H9 (cell line): ENCODE data around the gene HMGN4. TPM values are rescaled to one million over a fixed set of nuclear protein-coding genes. Genes with fewer than 3 reads are reported as not detected.

Experiments used
- DNase-seq: peaks from one replicate; pipeline ENCODE4 v3.0.0-alpha.2; 2017
- H2AFZ ChIP-seq: one replicate; pipeline ENCODE4 v1.6.1; 2013; ENCODE audit warnings: mild to moderate bottlenecking, low read length, control low read depth, moderate library complexity
- H2AK5ac ChIP-seq: 2 replicates; pipeline ENCODE4 v1.6.1; 2013; ENCODE audit warnings: low read length, control low read depth, mixed read lengths; ENCODE audit not compliant: insufficient read length
- H2BK120ac ChIP-seq: one replicate; pipeline ENCODE4 v1.6.1; 2013; ENCODE audit warnings: low read depth, mild to moderate bottlenecking, low read length, control low read depth, inconsistent platforms; ENCODE audit not compliant: poor library complexity, severe bottlenecking
- H2BK12ac ChIP-seq: 2 replicates; pipeline ENCODE4 v1.6.1; 2013; ENCODE audit warnings: low read length, control low read depth, mixed read lengths, low read depth; ENCODE audit not compliant: insufficient read length
- H2BK15ac ChIP-seq: 2 replicates; pipeline ENCODE4 v1.6.1; 2013; ENCODE audit warnings: low read depth, low read length, control low read depth
- H2BK20ac ChIP-seq: one replicate; pipeline ENCODE4 v1.6.1; 2013; ENCODE audit warnings: low read depth, mild to moderate bottlenecking, low read length, control low read depth, inconsistent platforms; ENCODE audit not compliant: poor library complexity, severe bottlenecking
- H2BK5ac ChIP-seq: 2 replicates; pipeline ENCODE4 v1.6.1; 2013; ENCODE audit warnings: low read length, control low read depth, mixed read lengths; ENCODE audit not compliant: insufficient read length
- H3K14ac ChIP-seq: 2 replicates; pipeline ENCODE4 v1.6.1; 2013; ENCODE audit warnings: low read length, control low read depth; ENCODE audit not compliant: insufficient read depth
- H3K18ac ChIP-seq: 2 replicates; pipeline ENCODE4 v1.6.1; 2013; ENCODE audit warnings: low read depth, mild to moderate bottlenecking, mixed read lengths, low read length, control low read depth; ENCODE audit not compliant: insufficient read length
- H3K23ac ChIP-seq: 2 replicates; pipeline ENCODE4 v1.6.1; 2013; ENCODE audit warnings: low read length, control low read depth, mixed read lengths, low read depth; ENCODE audit not compliant: insufficient read length
- H3K23me2 ChIP-seq: 2 replicates; pipeline ENCODE4 v1.6.1; 2013; ENCODE audit warnings: low read depth, mild to moderate bottlenecking, mixed read lengths, low read length, control low read depth; ENCODE audit not compliant: insufficient read length, poor library complexity, severe bottlenecking
- H3K27ac ChIP-seq: 2 replicates; pipeline ENCODE4 v1.5.1; 2013; ENCODE audit warnings: low read length, control low read depth, mixed read lengths, low read depth; ENCODE audit not compliant: insufficient read length
- H3K27me3 ChIP-seq: 2 replicates; pipeline ENCODE4 v1.6.1; 2013; ENCODE audit warnings: low read length, control low read depth, inconsistent platforms; ENCODE audit not compliant: insufficient read depth
- H3K4ac ChIP-seq: 2 replicates; pipeline ENCODE4 v1.6.1; 2013; ENCODE audit warnings: low read depth, mild to moderate bottlenecking, control low read depth, inconsistent platforms, low read length, moderate library complexity
- H3K4me1 ChIP-seq: 2 replicates; pipeline ENCODE4 v1.6.1; 2013; ENCODE audit warnings: low read length, control low read depth, inconsistent platforms; ENCODE audit not compliant: insufficient read depth
- H3K4me2 ChIP-seq: 2 replicates; pipeline ENCODE4 v1.6.1; 2013; ENCODE audit warnings: low read length, control low read depth, mixed read lengths; ENCODE audit not compliant: insufficient read length, insufficient read depth
- H3K56ac ChIP-seq: 2 replicates; pipeline ENCODE4 v1.6.1; 2013; ENCODE audit warnings: low read depth, mild to moderate bottlenecking, mixed read lengths, low read length, control low read depth; ENCODE audit not compliant: insufficient read length
- H3K79me1 ChIP-seq: 2 replicates; pipeline ENCODE4 v1.6.1; 2013; ENCODE audit warnings: low read depth, mild to moderate bottlenecking, moderate library complexity, low read length, control low read depth, inconsistent platforms; ENCODE audit not compliant: insufficient read depth, poor library complexity, severe bottlenecking
- H3K79me2 ChIP-seq: 2 replicates; pipeline ENCODE4 v1.6.1; 2013; ENCODE audit warnings: low read length, control low read depth, inconsistent platforms; ENCODE audit not compliant: insufficient read depth
- H3K9ac ChIP-seq: 2 replicates; pipeline ENCODE4 v1.6.1; 2013; ENCODE audit warnings: low read length, control low read depth, mixed read lengths; ENCODE audit not compliant: insufficient read length; ENCODE audit errors: extremely low read depth
- H3K9me3 ChIP-seq: one replicate; pipeline ENCODE4 v1.6.1; 2013; ENCODE audit warnings: low read depth, low read length, inconsistent platforms; ENCODE audit not compliant: control insufficient read depth
- H3T11ph ChIP-seq: one replicate; pipeline ENCODE4 v1.6.1; 2013; ENCODE audit warnings: mild to moderate bottlenecking, low read length, control low read depth, inconsistent platforms
- H4K20me1 ChIP-seq: one replicate; pipeline ENCODE4 v1.6.1; 2013; ENCODE audit not compliant: control insufficient read depth, insufficient read length, insufficient read depth
- H4K5ac ChIP-seq: 2 replicates; pipeline ENCODE4 v1.6.1; 2013; ENCODE audit warnings: low read depth, mild to moderate bottlenecking, mixed read lengths, low read length, control low read depth; ENCODE audit not compliant: insufficient read length
- H4K8ac ChIP-seq: replicated peaks from 2 replicates; pipeline ENCODE4 v1.6.1; 2013; ENCODE audit warnings: low read length, control low read depth, mixed read lengths, low read depth; ENCODE audit not compliant: insufficient read length
- H4K91ac ChIP-seq: 2 replicates; pipeline ENCODE4 v1.6.1; 2013; ENCODE audit warnings: low read depth, mild to moderate bottlenecking, moderate library complexity, mixed read lengths, low read length, control low read depth; ENCODE audit not compliant: insufficient read length
- H3K27ac Mint-ChIP-seq, 3 experiments: 2 replicates in 2 of 3; 3 replicates in 1 of 3; pipeline ENCODE4 v1.8.0; 2020 to 2021; ENCODE audit warnings: mixed read lengths in 3 of 3, mild to moderate bottlenecking in 1 of 3, moderate library complexity in 1 of 3
- H3K27me3 Mint-ChIP-seq: 2 replicates; pipeline ENCODE4 v1.8.0; 2021; ENCODE audit warnings: low read depth, mild to moderate bottlenecking, moderate library complexity, mixed read lengths
- H3K36me3 Mint-ChIP-seq, 3 experiments: 2 replicates in 2 of 3; 3 replicates in 1 of 3; pipeline ENCODE4 v1.8.0; 2020 to 2021; ENCODE audit warnings: low read depth in 3 of 3, mixed read lengths in 3 of 3; ENCODE audit not compliant: insufficient read depth in 1 of 3
- H3K4me1 Mint-ChIP-seq, 2 experiments: 2 replicates each; pipeline ENCODE4 v1.8.0; 2020; ENCODE audit warnings: mixed read lengths in 2 of 2
- H3K4me3 Mint-ChIP-seq, 2 experiments: 2 replicates in 1 of 2; 3 replicates in 1 of 2; pipeline ENCODE4 v1.8.0; 2020 to 2021; ENCODE audit warnings: mild to moderate bottlenecking in 2 of 2, mixed read lengths in 2 of 2, moderate library complexity in 1 of 2
- H3K9me3 Mint-ChIP-seq, 2 experiments: 2 replicates in 1 of 2; 3 replicates in 1 of 2; pipeline ENCODE4 v1.8.0; 2020; ENCODE audit warnings: mild to moderate bottlenecking in 2 of 2, mixed read lengths in 2 of 2, moderate library complexity in 1 of 2
- WGBS: extraction: QIAGEN DNeasy Blood & Tissue Kit; methylation state at CpG from one replicate; pipeline ENCODE4 v1.1.7; 2013; ENCODE audit warnings: missing lambda C conversion rate, low lambda C conversion rate, mixed read lengths; ENCODE audit not compliant: insufficient read length; ENCODE audit errors: extremely low coverage; 5-methylcytosine and 5-hydroxymethylcytosine counted together
- total RNA-seq: library from RNA; stranded (reverse); gene quantifications from 2 replicates; pipeline ENCODE4 v1.2.1, GENCODE V29; 2021
- TF ChIP-seq, protein P1 (sequence below): fragments of 200-600 bp; sonication (generic); conservative IDR thresholded peaks from 3 replicates; pipeline ENCODE4 v1.8.0; 2021; ENCODE audit warnings: antibody characterized with exemption, mild to moderate bottlenecking

Gene HMGN4
- total RNA-seq, 1 experiment from 2014 or later: 50.4 TPM

DNA sequence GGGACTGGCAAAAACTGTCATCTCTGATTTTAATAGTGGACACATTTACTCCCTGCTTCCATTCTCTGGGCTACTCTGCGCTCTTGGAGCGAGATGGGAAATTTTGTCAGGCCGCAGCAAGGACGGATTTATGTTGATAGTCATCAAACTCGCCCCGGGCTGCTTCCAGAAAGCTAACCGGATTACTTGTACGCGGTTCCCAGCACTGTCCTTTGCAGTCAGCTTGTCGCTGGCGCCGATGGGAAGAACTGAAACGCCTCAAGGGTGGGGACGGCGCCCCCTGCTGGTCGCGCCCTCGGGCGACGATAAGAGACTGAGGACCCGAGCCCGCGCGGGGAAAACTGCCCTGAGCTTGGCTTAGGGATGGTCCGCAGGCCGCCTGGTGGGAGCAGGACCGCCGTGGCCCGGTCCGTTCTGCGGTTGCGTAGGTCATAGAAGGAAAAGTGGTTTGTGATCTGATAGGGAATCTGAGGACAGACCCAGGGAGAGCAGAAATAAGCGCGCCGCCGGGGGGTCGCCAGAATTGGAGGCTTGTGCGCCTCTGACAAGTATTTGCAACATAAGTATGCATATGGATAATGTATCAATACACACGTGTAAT lies 57.6 kb downstream of the HMGN4 start:
- Histone ChIP-seq H3K4me1 (no peaks in the 10 kb centered on the region; the same call in 1 of the 2 replicates), H3K4ac (no peak overlapping the region), H4K5ac (no peak overlapping the region), H3K9ac (no peak overlapping the region), H3T11ph (no peak overlapping the region), H3K79me1 (peaks cover 5% of the 10 kb centered on the region), H4K8ac (no peak overlapping the region), H3K27ac (no peak overlapping the region), H2BK20ac (no peak overlapping the region), H3K56ac (no peak overlapping the region), H2BK5ac (no peak overlapping the region), H2BK15ac (no peak overlapping the region), H3K79me2 (peaks cover 3% of the 10 kb centered on the region; the same call in 1 of the 2 replicates), H3K18ac (no peak overlapping the region), H3K4me2 (peak overlapping the region; percentile 99), H3K23ac (no peak overlapping the region), H2BK120ac (no peak overlapping the region), H3K9me3 (no peaks in the 10 kb centered on the region), H3K14ac (no peak overlapping the region), H3K27me3 (no peaks in the 10 kb centered on the region), H4K91ac (no peak overlapping the region), H2AFZ (no peak overlapping the region), H2BK12ac (no peak overlapping the region), H2AK5ac (no peak overlapping the region), H4K20me1 (no peaks in the 10 kb centered on the region), H3K23me2 (peaks cover 21% of the 10 kb centered on the region)
- Mint-ChIP-seq H3K4me1 (peaks cover 9 to 11% of the 10 kb centered on the region in 2 experiments), H3K9me3 (no peaks in the 10 kb centered on the region), H3K27ac (no peak overlapping the region), H3K27me3 (peaks cover 5% of the 10 kb centered on the region; the same call in 1 of the 2 replicates), H3K36me3 (peaks cover 5 to 18% (median 14%) of the 10 kb centered on the region in 3 experiments; a peak in 6 of 7 replicates), H3K4me3 (no peak overlapping the region)
- TF ChIP-seq, protein P1, sequence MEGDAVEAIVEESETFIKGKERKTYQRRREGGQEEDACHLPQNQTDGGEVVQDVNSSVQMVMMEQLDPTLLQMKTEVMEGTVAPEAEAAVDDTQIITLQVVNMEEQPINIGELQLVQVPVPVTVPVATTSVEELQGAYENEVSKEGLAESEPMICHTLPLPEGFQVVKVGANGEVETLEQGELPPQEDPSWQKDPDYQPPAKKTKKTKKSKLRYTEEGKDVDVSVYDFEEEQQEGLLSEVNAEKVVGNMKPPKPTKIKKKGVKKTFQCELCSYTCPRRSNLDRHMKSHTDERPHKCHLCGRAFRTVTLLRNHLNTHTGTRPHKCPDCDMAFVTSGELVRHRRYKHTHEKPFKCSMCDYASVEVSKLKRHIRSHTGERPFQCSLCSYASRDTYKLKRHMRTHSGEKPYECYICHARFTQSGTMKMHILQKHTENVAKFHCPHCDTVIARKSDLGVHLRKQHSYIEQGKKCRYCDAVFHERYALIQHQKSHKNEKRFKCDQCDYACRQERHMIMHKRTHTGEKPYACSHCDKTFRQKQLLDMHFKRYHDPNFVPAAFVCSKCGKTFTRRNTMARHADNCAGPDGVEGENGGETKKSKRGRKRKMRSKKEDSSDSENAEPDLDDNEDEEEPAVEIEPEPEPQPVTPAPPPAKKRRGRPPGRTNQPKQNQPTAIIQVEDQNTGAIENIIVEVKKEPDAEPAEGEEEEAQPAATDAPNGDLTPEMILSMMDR: peak; percentile 98
- peak; percentile 94 for DNase-seq
- no CpG with 5 or more reads among the region's 39 CpGs for WGBS

Other genes with a start within 250 kb of the HMGN4 start
- 3.3 and 4.0 TPM in 2 replicates for gene BTN3A2, start 173.2 kb upstream of the HMGN4 start, total RNA-seq
- gene BTN2A2, start 155.3 kb upstream of the HMGN4 start, total RNA-seq: 14.4 and 17.4 TPM in 2 replicates
- 2.5 and 3.1 TPM in 2 replicates for gene BTN3A1, start 136.1 kb upstream of the HMGN4 start, total RNA-seq
- 1.9 and 2.0 TPM in 2 replicates for gene BTN3A3, start 97.9 kb upstream of the HMGN4 start, total RNA-seq
- 17.6 and 18.4 TPM in 2 replicates for gene BTN2A1, start 80.4 kb upstream of the HMGN4 start, total RNA-seq
- 0.15 and 0.18 TPM in 2 replicates for gene BTN1A1, start 38.1 kb upstream of the HMGN4 start, total RNA-seq
- 26.4 and 27.3 TPM in 2 replicates for gene ABT1, start 58.6 kb downstream of the HMGN4 start, total RNA-seq
- 34.5 and 39.1 TPM in 2 replicates for gene ZNF322, start 121.4 kb downstream of the HMGN4 start, total RNA-seq